Mammary epithelial cell (primary cell): ENCODE measurements around the gene RPL27A.

ENCODE experiments used
- EZH2 ChIP-seq: IDR thresholded peaks from 2 replicates; pipeline ENCODE4 v1.6.1; 2012; ENCODE audit warnings: low read length, inconsistent platforms, borderline replicate concordance
- TF ChIP-seq, protein P1 (sequence below), 2 donors: IDR thresholded peaks in 1 of 2; conservative IDR thresholded peaks in 1 of 2; 2 replicates each; pipeline ENCODE4 v1.5.1; 2011 to 2012; ENCODE audit warnings: inconsistent platforms in 2 of 2, low read length in 2 of 2, mild to moderate bottlenecking in 2 of 2, control low read depth in 1 of 2, low read depth in 1 of 2; ENCODE audit not compliant: insufficient read depth in 1 of 2; ENCODE audit errors: extremely low read depth in 1 of 2

DNA sequence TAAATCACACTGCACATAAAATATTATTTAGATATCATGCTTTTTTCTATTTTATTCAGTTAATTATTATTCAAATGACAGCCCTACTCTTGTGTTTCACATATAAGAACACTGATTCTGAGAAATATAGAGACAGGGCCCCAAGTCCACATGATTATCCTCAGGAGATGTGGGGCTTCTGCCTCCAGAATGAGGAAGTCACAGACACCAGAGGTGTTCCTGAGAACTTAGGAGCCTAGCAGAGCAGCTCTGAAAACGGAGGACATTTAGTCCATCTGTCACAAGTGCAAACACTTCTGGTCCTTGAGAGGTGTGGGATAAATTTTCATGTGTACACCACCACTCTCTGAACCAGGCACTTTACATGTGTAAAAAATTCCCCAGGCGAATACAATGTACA, 26.3 kb upstream of the RPL27A start:
- TF ChIP-seq, protein P1, sequence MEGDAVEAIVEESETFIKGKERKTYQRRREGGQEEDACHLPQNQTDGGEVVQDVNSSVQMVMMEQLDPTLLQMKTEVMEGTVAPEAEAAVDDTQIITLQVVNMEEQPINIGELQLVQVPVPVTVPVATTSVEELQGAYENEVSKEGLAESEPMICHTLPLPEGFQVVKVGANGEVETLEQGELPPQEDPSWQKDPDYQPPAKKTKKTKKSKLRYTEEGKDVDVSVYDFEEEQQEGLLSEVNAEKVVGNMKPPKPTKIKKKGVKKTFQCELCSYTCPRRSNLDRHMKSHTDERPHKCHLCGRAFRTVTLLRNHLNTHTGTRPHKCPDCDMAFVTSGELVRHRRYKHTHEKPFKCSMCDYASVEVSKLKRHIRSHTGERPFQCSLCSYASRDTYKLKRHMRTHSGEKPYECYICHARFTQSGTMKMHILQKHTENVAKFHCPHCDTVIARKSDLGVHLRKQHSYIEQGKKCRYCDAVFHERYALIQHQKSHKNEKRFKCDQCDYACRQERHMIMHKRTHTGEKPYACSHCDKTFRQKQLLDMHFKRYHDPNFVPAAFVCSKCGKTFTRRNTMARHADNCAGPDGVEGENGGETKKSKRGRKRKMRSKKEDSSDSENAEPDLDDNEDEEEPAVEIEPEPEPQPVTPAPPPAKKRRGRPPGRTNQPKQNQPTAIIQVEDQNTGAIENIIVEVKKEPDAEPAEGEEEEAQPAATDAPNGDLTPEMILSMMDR (conservative IDR thresholded peaks at IDR 0.05 in 1 of 2, IDR thresholded peaks at IDR 0.05 in 1 of 2; ENCODE audit: extremely low read depth in 1 of 2, insufficient read depth in 1 of 2, low read depth in 1 of 2, low read length in 2 of 2), result no peak
- TF ChIP-seq EZH2, result no peak
